Hepatocyte (in vitro differentiated cells): ENCODE data around the gene GFER. TPM values are rescaled to one million over a fixed set of nuclear protein-coding genes. Genes with fewer than 3 reads are reported as not detected.

Source experiments
- DNase-seq: peaks from one replicate; pipeline ENCODE4 v3.0.0-alpha.2; 2016; ENCODE audit warnings: low spot score
- H2AFZ ChIP-seq: fragments of 200-600 bp; sonication (generic); 2 replicates; pipeline ENCODE4 v1.6.0; 2016; ENCODE audit warnings: antibody characterized with exemption, mild to moderate bottlenecking
- H3K27ac ChIP-seq: fragments of 200-600 bp; sonication (generic); 2 replicates; pipeline ENCODE4 v1.5.1; 2016; ENCODE audit warnings: mild to moderate bottlenecking
- H3K27me3 ChIP-seq: fragments of 200-600 bp; sonication (generic); 2 replicates; pipeline ENCODE4 v1.6.1; 2016
- H3K36me3 ChIP-seq: fragments of 200-600 bp; sonication (generic); replicated peaks from 2 replicates; pipeline ENCODE4 v1.5.1; 2016; ENCODE audit warnings: low read depth; ENCODE audit not compliant: insufficient read depth
- H3K4me1 ChIP-seq: fragments of 200-600 bp; sonication (generic); 2 replicates; pipeline ENCODE4 v1.5.1; 2016; ENCODE audit warnings: mild to moderate bottlenecking, moderate library complexity; ENCODE audit not compliant: insufficient read depth
- H3K4me2 ChIP-seq: fragments of 200-600 bp; sonication (generic); 2 replicates; pipeline ENCODE4 v1.6.0; 2016
- H3K4me3 ChIP-seq: fragments of 200-600 bp; sonication (generic); 2 replicates; pipeline ENCODE4 v1.5.1; 2016; ENCODE audit warnings: mild to moderate bottlenecking
- H3K79me2 ChIP-seq: fragments of 200-600 bp; sonication (generic); 2 replicates; pipeline ENCODE4 v1.6.0; 2017; ENCODE audit warnings: mild to moderate bottlenecking
- H3K9me2 ChIP-seq: fragments of 200-600 bp; sonication (generic); replicated peaks from 2 replicates; pipeline ENCODE4 v1.6.0; 2017; ENCODE audit warnings: mild to moderate bottlenecking; ENCODE audit not compliant: insufficient read depth
- H3K9me3 ChIP-seq: fragments of 200-600 bp; sonication (generic); 2 replicates; pipeline ENCODE4 v1.5.1; 2016; ENCODE audit warnings: low read depth, mild to moderate bottlenecking
- H4K20me1 ChIP-seq: fragments of 200-600 bp; sonication (generic); 2 replicates; pipeline ENCODE4 v1.6.0; 2016; ENCODE audit warnings: mild to moderate bottlenecking; ENCODE audit not compliant: insufficient read depth, poor library complexity, severe bottlenecking
- CTCF ChIP-seq: fragments of 200-600 bp; sonication (generic); IDR thresholded peaks from 2 replicates; pipeline ENCODE4 v1.5.1; 2016; ENCODE audit warnings: antibody characterized with exemption, mild to moderate bottlenecking; ENCODE audit not compliant: poor library complexity
- EZH2 ChIP-seq: fragments of 200-600 bp; sonication (generic); IDR thresholded peaks from 2 replicates; pipeline ENCODE4 v1.6.1; 2016; ENCODE audit warnings: antibody characterized with exemption, mild to moderate bottlenecking, borderline replicate concordance
- EZH2phosphoT487 ChIP-seq: fragments of 200-600 bp; sonication (generic); IDR thresholded peaks from one replicate; pipeline ENCODE4 v1.6.1; 2018; ENCODE audit warnings: antibody characterized with exemption, mild to moderate bottlenecking, low read depth, moderate library complexity; ENCODE audit not compliant: unreplicated experiment, severe bottlenecking
- WGBS: methylation state at CpG from one replicate; pipeline ENCODE4 v1.1.6; 2016; ENCODE audit warnings: low lambda C conversion rate; ENCODE audit errors: missing lambda C conversion rate; 5-methylcytosine and 5-hydroxymethylcytosine counted together
- polyA plus RNA-seq: library from polyadenylated mRNA; unstranded; fragments of >200 nt; fragmentation: Nextera tagmentation; extraction: Ambion mirVana; gene quantifications from 2 replicates; pipeline ENCODE4 v1.2.1, GENCODE V29; 2016
- total RNA-seq: library from RNA; depleted of rRNA; stranded (reverse); fragments of >200 nt; gene quantifications from 2 replicates; pipeline ENCODE4 v1.2.3, GENCODE V29; 2014

The GFER gene
- total and polyA plus RNA-seq, 2 experiments from 2014 or later: 34.9 to 44.0 TPM

GRCh38 chr16:1976216-1976520 is 7.8 kb upstream of the GFER start:
- TF ChIP-seq EZH2phosphoT487: no peak
- TF ChIP-seq CTCF: no peak
- TF ChIP-seq EZH2: no peak
- Histone ChIP-seq H2AFZ (no peak overlapping the region), H4K20me1 (no peaks in the 10 kb centered on the region), H3K4me3 (no peak overlapping the region), H3K79me2 (peaks cover 22% of the 10 kb centered on the region), H3K4me2 (no peak overlapping the region), H3K4me1 (peaks cover 18% of the 10 kb centered on the region), H3K9me2 (no peaks in the 10 kb centered on the region), H3K9me3 (no peaks in the 10 kb centered on the region), H3K36me3 (no peaks in the 10 kb centered on the region), H3K27me3 (peaks cover 27% of the 10 kb centered on the region), H3K27ac (no peak overlapping the region)
- no peak for DNase-seq
- WGBS: over 99% methylated on average over 8 of the region's 8 CpGs

GRCh38 chr16:1976951-1977874 is 6.8 kb upstream of the GFER start:
- H3K4me2 ChIP-seq: no peak overlapping the region
- H2AFZ ChIP-seq: no peak overlapping the region
- peaks cover 19% of the 10 kb centered on the region for H3K79me2 ChIP-seq
- no peaks in the 10 kb centered on the region for H3K9me2 ChIP-seq
- peaks cover 16% of the 10 kb centered on the region for H3K4me1 ChIP-seq
- H3K27me3 ChIP-seq: peaks cover 37% of the 10 kb centered on the region
- no peaks in the 10 kb centered on the region for H4K20me1 ChIP-seq
- TF ChIP-seq EZH2 (no peak), EZH2phosphoT487 (no peak), CTCF (no peak)
- no peak overlapping the region for H3K27ac ChIP-seq
- DNase-seq: no peak
- no peaks in the 10 kb centered on the region for H3K36me3 ChIP-seq
- H3K4me3 ChIP-seq: no peak overlapping the region
- H3K9me3 ChIP-seq: no peaks in the 10 kb centered on the region
- whole genome bisulfite sequencing: 94% methylated on average over 26 of the region's 33 CpGs

GRCh38 chr16:1977875-1978268 is 6.1 kb upstream of the GFER start:
- H3K4me3 ChIP-seq: no peak overlapping the region
- H3K4me2 ChIP-seq: no peak overlapping the region
- peaks cover 13% of the 10 kb centered on the region for H3K79me2 ChIP-seq
- DNase-seq: no peak
- H3K36me3 ChIP-seq: no peaks in the 10 kb centered on the region
- H3K27ac ChIP-seq: no peak overlapping the region
- H4K20me1 ChIP-seq: no peaks in the 10 kb centered on the region
- H3K9me2 ChIP-seq: no peaks in the 10 kb centered on the region
- TF ChIP-seq EZH2phosphoT487 (no peak), EZH2 (no peak), CTCF (no peak)
- peaks cover 39% of the 10 kb centered on the region for H3K27me3 ChIP-seq
- peaks cover 13% of the 10 kb centered on the region for H3K4me1 ChIP-seq
- no peak overlapping the region for H2AFZ ChIP-seq
- WGBS: 97% methylated on average over 18 of the region's 18 CpGs
- H3K9me3 ChIP-seq: no peaks in the 10 kb centered on the region
